GM19468 (cell line): ENCODE data around the gene NBPF1.
"Not testable (repeated sequence)": the region's sequence is repeated elsewhere in the genome, so short reads cannot be mapped to it uniquely, and the experiment has no call there.

ENCODE experiments used
- ATAC-seq: cut with Tn5 transposase; IDR thresholded peaks from one replicate; pipeline ENCODE4 v1.9.1; 2021; ENCODE audit warnings: mild to moderate bottlenecking, moderate library complexity, moderate number of reproducible peaks; ENCODE audit not compliant: unreplicated experiment; ENCODE audit errors: extremely low read depth

NBPF1 gene

DNA sequence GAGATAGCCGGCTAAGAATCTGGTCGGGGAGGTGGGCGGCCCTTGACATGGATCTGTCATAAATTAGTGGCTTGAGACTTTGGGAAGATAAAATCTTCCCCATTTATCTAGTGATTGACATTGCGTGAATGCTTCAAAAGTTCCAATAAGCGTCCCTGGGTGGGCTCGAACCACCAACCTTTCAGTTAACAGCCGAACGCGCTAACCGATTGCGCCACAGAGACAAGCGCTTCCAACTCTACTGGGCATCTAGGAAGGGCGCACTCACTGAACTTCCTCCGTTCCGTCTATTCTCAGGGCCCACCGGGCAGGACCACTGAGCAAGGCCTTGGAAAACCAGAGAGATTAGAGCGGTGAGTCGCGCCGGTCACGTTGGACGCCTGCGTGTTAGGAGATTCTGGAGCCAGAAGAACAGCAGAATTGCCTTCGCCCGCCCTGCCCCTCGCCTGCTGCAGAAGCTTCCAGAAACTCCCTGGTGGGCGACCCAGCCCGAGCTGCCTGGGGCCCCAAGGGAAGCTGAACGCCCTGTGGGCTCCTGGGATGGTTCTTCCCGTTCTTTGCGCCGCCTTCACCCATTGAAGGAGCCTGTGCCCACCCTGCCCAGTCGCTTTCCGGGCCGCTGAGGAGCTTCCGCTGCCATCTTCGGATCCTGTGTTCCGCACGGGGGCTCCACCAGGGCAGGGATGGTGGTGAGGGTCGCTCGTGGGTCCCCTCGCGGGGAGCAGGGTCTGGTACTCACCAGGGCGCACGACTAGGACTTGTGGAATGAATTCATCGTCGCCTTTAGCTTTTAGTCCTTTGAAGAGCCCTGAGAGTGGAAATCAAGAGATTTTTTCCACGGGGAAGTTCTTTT is 92.7 kb downstream of the NBPF1 start:
- ATAC-seq = not testable (repeated sequence)

- ATAC-seq = not testable (repeated sequence)
Observed at GRCh38 chr1:16519255-16519951, 94.0 kb downstream of the NBPF1 start.

DNA sequence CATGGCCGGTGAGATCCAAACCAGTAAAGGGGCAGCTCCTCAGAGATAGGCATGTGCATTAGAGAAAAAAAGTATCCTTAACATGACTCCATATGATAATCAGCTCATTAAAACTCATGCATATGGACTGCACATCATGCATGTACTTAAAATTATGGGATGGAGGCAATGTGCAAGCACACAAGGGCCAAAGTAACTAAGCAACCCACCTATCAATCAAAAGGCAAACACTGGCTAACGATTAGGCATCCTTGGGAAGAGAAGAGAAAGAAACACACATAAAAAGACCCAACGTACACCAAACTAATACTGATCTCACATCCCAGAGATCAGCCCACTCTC is 94.5 kb downstream of the NBPF1 start:
- not testable (repeated sequence) for ATAC-seq

GRCh38 chr1:16516694-16517410 is 96.5 kb downstream of the NBPF1 start:
- not testable (repeated sequence) for ATAC-seq

- not testable (repeated sequence) for ATAC-seq
Observed at GRCh38 chr1:16514107-16515055, 99.0 kb downstream of the NBPF1 start, which contains the start of gene RNU1-1. Gene RNU1-1 (minus strand): TSS chr1:16514285.

- ATAC-seq = peak; percentile 28
Observed at GRCh38 chr1:16513412-16514106, 99.8 kb downstream of the NBPF1 start.

DNA sequence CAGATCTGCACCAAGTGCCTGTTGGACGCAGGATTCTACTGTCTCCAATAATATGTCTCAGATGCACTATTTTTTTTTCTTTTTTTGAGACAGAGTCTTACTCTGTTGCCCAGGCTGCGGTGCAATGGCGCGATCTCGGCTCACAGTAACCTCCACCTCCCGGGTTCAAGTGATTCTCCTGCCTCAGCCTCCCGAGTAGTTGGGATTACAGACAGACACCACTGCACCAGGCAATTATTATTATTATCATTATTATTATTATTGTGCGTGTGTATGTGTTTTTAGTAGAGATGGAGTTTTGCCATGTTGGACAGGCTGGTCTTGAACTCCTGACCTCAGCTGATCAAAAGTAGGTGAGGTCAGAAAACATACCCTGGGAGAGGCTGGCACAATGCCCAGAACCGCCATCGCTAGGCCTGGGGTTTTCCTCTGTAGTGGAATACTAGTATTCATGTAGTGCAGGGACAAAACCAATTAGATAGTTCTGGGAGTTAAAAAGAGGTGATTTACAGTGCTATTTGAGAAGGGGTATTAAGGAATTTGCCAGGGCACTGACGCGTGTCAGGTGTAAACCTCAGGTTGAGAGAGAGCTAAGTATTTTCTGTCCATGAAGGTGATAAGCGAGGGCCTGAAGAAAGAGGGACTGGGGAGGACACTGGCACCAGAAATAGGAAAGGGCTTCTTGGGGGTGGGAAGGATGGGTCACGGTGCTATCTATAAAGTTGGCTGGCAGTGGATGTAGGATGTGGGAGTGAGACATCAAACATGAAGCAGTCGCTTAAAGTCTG is 100.5 kb downstream of the NBPF1 start:
- not testable (repeated sequence) for ATAC-seq
